Measurements from ENCODE around the gene PPP2R5E.

Gene PPP2R5E

DNA sequence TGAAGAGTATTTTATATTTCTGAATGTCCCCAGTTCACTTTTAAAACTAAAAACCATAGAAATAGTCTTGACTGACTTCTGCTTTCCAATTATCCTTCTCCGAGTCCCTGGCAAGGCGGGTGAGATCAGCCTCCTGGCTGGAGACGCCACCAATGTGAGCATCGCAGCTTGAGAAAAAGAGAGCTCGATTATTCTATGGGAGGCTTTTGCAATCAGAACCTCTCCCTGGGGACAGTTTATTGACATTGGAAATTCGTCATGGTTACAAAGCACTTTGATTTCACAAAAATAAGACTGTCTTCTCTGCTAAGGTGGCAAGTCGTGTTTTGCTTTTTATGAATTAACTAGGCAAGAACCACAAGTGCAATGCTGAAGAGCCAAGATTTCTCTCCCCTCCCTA lies 200.8 kb downstream of the PPP2R5E start:
- Histone ChIP-seq H3K27ac (ENCODE audit: poor library complexity, severe bottlenecking) (no peak overlapping the region), H3K4me3 (ENCODE audit: severe bottlenecking) (no peak overlapping the region), H3K9me3 (ENCODE audit: severe bottlenecking) (no peaks in the 10 kb centered on the region), H3K36me3 (ENCODE audit: low read depth) (no peaks in the 10 kb centered on the region), H3K4me1 (ENCODE audit: insufficient read depth, poor library complexity, severe bottlenecking) (peaks cover 15% of the 10 kb centered on the region), H3K27me3 (ENCODE audit: insufficient read depth, poor library complexity, severe bottlenecking) (no peaks in the 10 kb centered on the region)
- ATAC-seq (ENCODE audit: low read depth) (peak; percentile 49; the same call in 2 of the 3 replicates), DNase-seq (ENCODE audit: low spot score) (no peak)
- TF ChIP-seq, protein P1, sequence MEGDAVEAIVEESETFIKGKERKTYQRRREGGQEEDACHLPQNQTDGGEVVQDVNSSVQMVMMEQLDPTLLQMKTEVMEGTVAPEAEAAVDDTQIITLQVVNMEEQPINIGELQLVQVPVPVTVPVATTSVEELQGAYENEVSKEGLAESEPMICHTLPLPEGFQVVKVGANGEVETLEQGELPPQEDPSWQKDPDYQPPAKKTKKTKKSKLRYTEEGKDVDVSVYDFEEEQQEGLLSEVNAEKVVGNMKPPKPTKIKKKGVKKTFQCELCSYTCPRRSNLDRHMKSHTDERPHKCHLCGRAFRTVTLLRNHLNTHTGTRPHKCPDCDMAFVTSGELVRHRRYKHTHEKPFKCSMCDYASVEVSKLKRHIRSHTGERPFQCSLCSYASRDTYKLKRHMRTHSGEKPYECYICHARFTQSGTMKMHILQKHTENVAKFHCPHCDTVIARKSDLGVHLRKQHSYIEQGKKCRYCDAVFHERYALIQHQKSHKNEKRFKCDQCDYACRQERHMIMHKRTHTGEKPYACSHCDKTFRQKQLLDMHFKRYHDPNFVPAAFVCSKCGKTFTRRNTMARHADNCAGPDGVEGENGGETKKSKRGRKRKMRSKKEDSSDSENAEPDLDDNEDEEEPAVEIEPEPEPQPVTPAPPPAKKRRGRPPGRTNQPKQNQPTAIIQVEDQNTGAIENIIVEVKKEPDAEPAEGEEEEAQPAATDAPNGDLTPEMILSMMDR (IDR thresholded peaks at IDR 0.05; ENCODE audit: poor library complexity, severe bottlenecking) = no peak

DNA sequence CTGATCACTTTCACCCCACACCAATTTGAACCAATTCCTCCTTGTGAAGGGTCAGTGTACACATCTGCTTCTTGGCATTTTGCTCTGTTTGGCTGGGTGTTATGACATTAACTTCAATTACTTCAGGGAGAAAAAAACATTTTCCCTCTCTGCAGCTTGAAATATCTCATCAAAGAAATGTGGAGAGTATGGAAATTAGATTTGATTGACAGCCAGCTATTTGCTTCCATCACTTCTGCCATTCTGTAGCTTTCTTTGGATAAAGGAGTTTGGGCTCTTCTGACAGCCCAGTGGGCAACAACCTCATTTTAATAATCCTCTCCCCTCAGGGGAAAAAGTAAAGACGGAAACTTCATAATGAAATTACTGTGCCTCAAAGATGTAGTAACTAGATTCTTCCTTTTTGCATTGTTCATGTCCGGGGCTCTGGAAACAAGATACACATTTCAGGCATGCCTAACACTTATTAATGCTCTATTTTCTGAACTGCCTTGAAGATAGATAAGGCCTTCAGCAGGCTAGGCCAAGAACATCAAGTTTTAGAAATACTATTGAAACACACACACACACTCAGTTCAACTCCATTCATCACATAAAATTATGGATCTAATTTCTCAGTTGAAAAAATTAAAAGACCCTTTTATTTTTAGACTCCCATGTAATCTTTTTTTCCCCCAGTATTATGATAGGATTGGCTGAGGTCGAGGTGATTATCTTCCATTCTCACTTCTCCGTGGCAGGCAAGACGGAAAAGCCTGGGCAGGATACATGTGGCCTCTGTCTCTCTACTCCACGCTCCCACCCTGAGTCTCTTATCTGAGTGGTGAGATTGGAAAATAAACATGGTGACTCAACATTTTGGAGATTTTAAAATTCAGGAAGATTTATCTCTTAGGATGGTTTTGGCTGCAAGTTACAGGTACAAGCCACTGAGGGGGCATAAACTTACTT lies 214.1 kb downstream of the PPP2R5E start:
- Histone ChIP-seq H3K27me3 (ENCODE audit: insufficient read depth, poor library complexity, severe bottlenecking) (no peaks in the 10 kb centered on the region), H3K4me3 (ENCODE audit: severe bottlenecking) (no peak overlapping the region), H3K36me3 (ENCODE audit: low read depth) (no peaks in the 10 kb centered on the region), H3K9me3 (ENCODE audit: severe bottlenecking) (no peaks in the 10 kb centered on the region), H3K4me1 (ENCODE audit: insufficient read depth, poor library complexity, severe bottlenecking) (no peaks in the 10 kb centered on the region), H3K27ac (ENCODE audit: poor library complexity, severe bottlenecking) (no peak overlapping the region)
- TF ChIP-seq, protein P1 (IDR thresholded peaks at IDR 0.05; ENCODE audit: poor library complexity, severe bottlenecking) = no peak
- DNase-seq (ENCODE audit: low spot score) (no peak), ATAC-seq (ENCODE audit: low read depth) (no peak)

DNA sequence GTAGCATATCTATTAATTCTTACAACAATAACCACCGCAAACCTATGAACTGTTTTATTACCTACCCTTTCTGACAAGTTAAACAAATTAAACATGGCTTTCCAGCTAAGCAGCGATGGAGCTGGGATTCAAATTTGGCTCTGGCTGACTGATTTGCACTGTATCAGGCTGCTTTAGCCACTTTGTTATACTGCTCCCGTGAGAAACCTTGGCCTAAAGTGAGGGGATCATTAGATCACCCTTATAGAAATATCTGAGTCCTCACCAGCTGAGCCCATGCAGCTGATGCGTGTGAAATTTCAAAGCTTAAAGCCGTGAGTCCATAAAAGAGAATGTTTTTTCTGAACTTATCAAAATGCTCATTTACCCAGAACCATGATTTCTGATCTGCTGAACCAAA lies 216.3 kb downstream of the PPP2R5E start:
- Histone ChIP-seq H3K9me3 (ENCODE audit: severe bottlenecking) (no peaks in the 10 kb centered on the region), H3K4me3 (ENCODE audit: severe bottlenecking) (no peak overlapping the region), H3K36me3 (ENCODE audit: low read depth) (no peaks in the 10 kb centered on the region), H3K27me3 (ENCODE audit: insufficient read depth, poor library complexity, severe bottlenecking) (no peaks in the 10 kb centered on the region), H3K27ac (ENCODE audit: poor library complexity, severe bottlenecking) (no peak overlapping the region), H3K4me1 (ENCODE audit: insufficient read depth, poor library complexity, severe bottlenecking) (no peaks in the 10 kb centered on the region)
- ATAC-seq (ENCODE audit: low read depth) = no peak
- no peak for DNase-seq (ENCODE audit: low spot score)
- TF ChIP-seq, protein P1 (IDR thresholded peaks at IDR 0.05; ENCODE audit: poor library complexity, severe bottlenecking) = no peak

DNA sequence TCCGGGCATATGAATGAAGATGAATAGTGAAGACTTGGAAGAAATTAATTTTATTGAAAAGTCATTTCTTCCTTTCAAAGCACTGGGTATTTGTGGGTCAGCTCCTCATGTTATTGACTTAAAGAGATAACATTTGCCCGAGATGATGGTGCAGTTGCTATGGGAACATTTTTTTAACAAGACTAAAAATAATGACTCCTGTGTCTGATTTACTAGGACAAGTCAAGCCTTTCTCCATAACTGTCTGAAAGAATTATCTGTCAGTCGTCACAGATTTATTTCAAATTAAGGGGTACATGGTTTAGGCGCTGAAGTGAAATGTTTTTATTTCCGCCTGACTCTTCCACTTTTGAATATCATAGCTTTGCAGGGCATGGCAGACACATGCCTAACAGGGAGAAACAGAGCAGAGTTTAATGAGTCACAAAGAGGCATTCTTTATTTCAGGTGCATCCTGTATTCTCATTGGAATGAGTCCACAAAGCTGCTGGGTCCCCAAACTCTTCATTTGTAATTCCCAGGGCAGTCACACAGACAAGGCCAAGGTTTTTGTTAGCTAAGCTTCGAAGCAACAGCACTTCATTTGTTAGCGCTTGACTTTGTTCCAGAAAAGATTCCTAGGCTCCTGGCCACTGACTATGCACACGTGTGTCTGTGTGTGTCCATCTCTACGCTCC lies 220.1 kb downstream of the PPP2R5E start:
- TF ChIP-seq, protein P1 (IDR thresholded peaks at IDR 0.05; ENCODE audit: poor library complexity, severe bottlenecking) = no peak
- Histone ChIP-seq H3K27ac (ENCODE audit: poor library complexity, severe bottlenecking) (no peak overlapping the region), H3K27me3 (ENCODE audit: insufficient read depth, poor library complexity, severe bottlenecking) (no peaks in the 10 kb centered on the region), H3K36me3 (ENCODE audit: low read depth) (no peaks in the 10 kb centered on the region), H3K9me3 (ENCODE audit: severe bottlenecking) (no peaks in the 10 kb centered on the region), H3K4me3 (ENCODE audit: severe bottlenecking) (no peak overlapping the region), H3K4me1 (ENCODE audit: insufficient read depth, poor library complexity, severe bottlenecking) (no peaks in the 10 kb centered on the region)
- no peak for DNase-seq (ENCODE audit: low spot score)
- peak; percentile 84 for ATAC-seq (ENCODE audit: low read depth)
